Breast epithelium (tissue), 3 donors: ENCODE results near the gene SLC15A3.

Experiments
- CTCF ChIP-seq, 3 donors: fragments of 450-650 bp; IDR thresholded peaks; one replicate each; pipeline ENCODE4 v1.5.1; 2016 to 2017; ENCODE audit warnings: antibody characterized with exemption in 3 of 3, mild to moderate bottlenecking in 3 of 3, moderate library complexity in 3 of 3
- POLR2A ChIP-seq: fragments of 450-650 bp; IDR thresholded peaks from one replicate; pipeline ENCODE4 v1.6.1; 2016; ENCODE audit warnings: antibody characterized with exemption, mild to moderate bottlenecking, moderate library complexity
- POLR2AphosphoS5 ChIP-seq, 3 donors: sonication (generic); formaldehyde crosslinking; IDR thresholded peaks; one replicate each; pipeline ENCODE4 v1.6.1; 2017; ENCODE audit warnings: antibody characterized with exemption in 3 of 3

GRCh38 chr11:60919956-60920355 lies 32.0 kb downstream of the SLC15A3 start:
- no peak for TF ChIP-seq CTCF (IDR thresholded peaks at IDR 0.05)
- no peak for TF ChIP-seq POLR2A
- no peak for TF ChIP-seq POLR2AphosphoS5 (IDR thresholded peaks at IDR 0.05)
